Lung (tissue), 16 donors: ENCODE results near the gene CYP4X1. TPM values are rescaled to one million over a fixed set of nuclear protein-coding genes. Genes with fewer than 3 reads are reported as not detected.
"Not testable (repeated sequence)": the region's sequence is repeated elsewhere in the genome, so short reads cannot be mapped to it uniquely, and the experiment has no call there.

Experiments used
- ATAC-seq: fragments of 200-7000 bp; cut with Tn5 transposase; one replicate; pipeline ENCODE4 v1.9.1; 2020; ENCODE audit warnings: moderate number of reproducible peaks; ENCODE audit not compliant: insufficient read depth, low FRiP score
- DNase-seq, 3 donors: peaks; one replicate each; pipeline ENCODE4 v3.0.0-alpha.2; 2013 to 2017
- H3K27ac ChIP-seq, 2 donors: one replicate each; pipeline ENCODE4 v1.5.1; 2013; ENCODE audit warnings: mild to moderate bottlenecking in 2 of 2, moderate library complexity in 2 of 2, control low read depth in 1 of 2, inconsistent platforms in 1 of 2, low read depth in 1 of 2, low read length in 1 of 2
- H3K27me3 ChIP-seq, 3 donors: one replicate each; pipeline ENCODE4 v1.5.1; 2013; ENCODE audit warnings: low read length in 2 of 3; ENCODE audit not compliant: control insufficient read depth in 3 of 3, insufficient read depth in 3 of 3
- H3K36me3 ChIP-seq, 4 donors: one replicate each; pipeline ENCODE4 v1.5.1; 2013; ENCODE audit warnings: low read length in 4 of 4, mild to moderate bottlenecking in 1 of 4, moderate library complexity in 1 of 4; ENCODE audit not compliant: control insufficient read depth in 4 of 4, insufficient read depth in 4 of 4
- H3K4me1 ChIP-seq, 5 donors: one replicate each; pipeline ENCODE4 v1.5.1; 2013; ENCODE audit warnings: low read length in 5 of 5, mild to moderate bottlenecking in 2 of 5, moderate library complexity in 1 of 5; ENCODE audit not compliant: control insufficient read depth in 5 of 5, insufficient read depth in 5 of 5
- H3K4me3 ChIP-seq: one replicate; pipeline ENCODE4 v1.5.1; 2013; ENCODE audit warnings: mild to moderate bottlenecking, control low read depth, moderate library complexity
- H3K9ac ChIP-seq, 2 donors: one replicate each; pipeline ENCODE4 v1.5.1; 2013; ENCODE audit warnings: low read length in 2 of 2, control low read depth in 1 of 2; ENCODE audit not compliant: insufficient read depth in 1 of 2
- H3K9me3 ChIP-seq, 4 donors: one replicate each; pipeline ENCODE4 v1.5.1; 2013; ENCODE audit warnings: low read length in 3 of 4, mild to moderate bottlenecking in 1 of 4, moderate library complexity in 1 of 4; ENCODE audit not compliant: control insufficient read depth in 4 of 4, insufficient read depth in 3 of 4
- CTCF ChIP-seq: IDR thresholded peaks from 2 replicates; pipeline ENCODE4 v1.5.1; 2012; ENCODE audit warnings: mild to moderate bottlenecking; ENCODE audit errors: control extremely low read depth, extremely low read depth
- WGBS, 2 donors: extraction: QIAGEN DNeasy Blood & Tissue Kit; methylation state at CpG; one replicate each; pipeline ENCODE4 v1.1.7; 2013; 5-methylcytosine and 5-hydroxymethylcytosine counted together
- long read RNA-seq, 5 donors: transcript quantifications; one replicate each; lab custom pipeline, GENCODE V29; 2026
- polyA plus RNA-seq, 2 donors: library from polyadenylated mRNA; stranded (reverse); fragments of 200-250 nt; gene quantifications; one replicate each; pipeline ENCODE4 v1.2.1, GENCODE V29; 2013
- total RNA-seq, 2 donors: library from RNA; depleted of rRNA in 1 of 2; stranded (reverse); fragments of >200 nt in 1 of 2; gene quantifications; one replicate each; pipeline ENCODE4 v1.2.1, GENCODE V29; 2014 to 2021
- donor health status: control.
- donor health status: control.
- donor health status: Bipolar disorder and iron deficiency.
- donor health status: healthy.
- donor health status: DM: yes; HTN: yes; CAD: no.

Gene CYP4X1
- total RNA-seq = 10 to 100 TPM; 20.4 to 23.5 TPM
- polyA plus RNA-seq = 10 to 100 TPM in 1 of 2 donors, 1 to 10 TPM in 1; 7.2 to 13.0 TPM
- long read RNA-seq, donor 1 = 0 reads
- long read RNA-seq, donor 2 = 0 reads
- long read RNA-seq, donor 3 = 0 reads
- long read RNA-seq, donor 4 = 0 reads
- long read RNA-seq, donor 5 = 0 reads

- Histone ChIP-seq H3K9me3 (no peaks in the 10 kb centered on the region), H3K27me3 (peaks cover 0 to 22% (median 21%) of the 10 kb centered on the region in 3 donors), H3K4me3 (peak within 1 kb of the TSS; percentile 37), H3K4me1 (peaks cover 0 to 4% (median 0%) of the 10 kb centered on the region in 5 donors), H3K36me3 (no peaks in the 10 kb centered on the region), H3K27ac (peak within 1 kb of the TSS in 1 of 2 donors; percentile 77), H3K9ac (no peak within 1 kb of the TSS)
- DNase-seq = peak; percentile 15 to 47 (median 21)
- ATAC-seq = peak; percentile 64
- TF ChIP-seq CTCF = no peak
- 2 to 4% methylated on average over 48 to 49 of the region's 49 CpGs for WGBS, 2 donors
These were observed at the start of gene CYP4X1 for GRCh38 chr1:47023268-47024140. TSS of gene CYP4X1 (plus strand) at chr1:47023669. CDS start at chr1:47023818, 149 bp downstream.

- no peaks in the 10 kb centered on the region for H3K36me3 ChIP-seq
- H3K27me3 ChIP-seq = no peaks in the 10 kb centered on the region
- no peaks in the 10 kb centered on the region for H3K4me1 ChIP-seq
- ATAC-seq (no peak), DNase-seq (no peak)
- H3K9ac ChIP-seq = no peak overlapping the region
- H3K4me3 ChIP-seq = no peak overlapping the region
- WGBS, 2 donors = 58 to 60% methylated on average over 7 of the region's 7 CpGs
- no peak for TF ChIP-seq CTCF
- no peak overlapping the region for H3K27ac ChIP-seq
- H3K9me3 ChIP-seq = peaks cover 0 to 11% (median 0%) of the 10 kb centered on the region in 4 donors
These were observed 40.2 kb upstream of the CYP4X1 start for GRCh38 chr1:46983166-46983829.

GRCh38 chr1:46983830-46984586 lies 39.5 kb upstream of the CYP4X1 start:
- Histone ChIP-seq H3K9me3 (peaks cover 0 to 11% (median 0%) of the 10 kb centered on the region in 4 donors), H3K27me3 (no peaks in the 10 kb centered on the region), H3K36me3 (no peaks in the 10 kb centered on the region), H3K4me1 (no peaks in the 10 kb centered on the region), H3K27ac (no peak overlapping the region), H3K4me3 (no peak overlapping the region), H3K9ac (no peak overlapping the region)
- TF ChIP-seq CTCF = no peak
- WGBS, 2 donors = 35 to 37% methylated on average over 3 of the region's 3 CpGs
- DNase-seq (no peak), ATAC-seq (no peak)

GRCh38 chr1:46990541-46990940 lies 32.9 kb upstream of the CYP4X1 start:
- not testable (repeated sequence) for H3K27me3 ChIP-seq, H3K36me3 ChIP-seq, DNase-seq, H3K9me3 ChIP-seq, H3K9ac ChIP-seq, H3K27ac ChIP-seq, ATAC-seq, H3K4me3 ChIP-seq, H3K4me1 ChIP-seq
- 89 to 91% methylated on average over 2 of the region's 2 CpGs for WGBS, 2 donors
